NCI-H2081 treated with DMSO at 0.1 percent for 48 hours (cell line): ENCODE data around the gene IDI1.
"Not testable (repeated sequence)": the region's sequence is repeated elsewhere in the genome, so short reads cannot be mapped to it uniquely, and the experiment has no call there.

Source experiments
- DNase-seq: peaks from one replicate; lab custom pipeline; 2025; lab: John Stamatoyannopoulos, UW

The IDI1 gene

DNA sequence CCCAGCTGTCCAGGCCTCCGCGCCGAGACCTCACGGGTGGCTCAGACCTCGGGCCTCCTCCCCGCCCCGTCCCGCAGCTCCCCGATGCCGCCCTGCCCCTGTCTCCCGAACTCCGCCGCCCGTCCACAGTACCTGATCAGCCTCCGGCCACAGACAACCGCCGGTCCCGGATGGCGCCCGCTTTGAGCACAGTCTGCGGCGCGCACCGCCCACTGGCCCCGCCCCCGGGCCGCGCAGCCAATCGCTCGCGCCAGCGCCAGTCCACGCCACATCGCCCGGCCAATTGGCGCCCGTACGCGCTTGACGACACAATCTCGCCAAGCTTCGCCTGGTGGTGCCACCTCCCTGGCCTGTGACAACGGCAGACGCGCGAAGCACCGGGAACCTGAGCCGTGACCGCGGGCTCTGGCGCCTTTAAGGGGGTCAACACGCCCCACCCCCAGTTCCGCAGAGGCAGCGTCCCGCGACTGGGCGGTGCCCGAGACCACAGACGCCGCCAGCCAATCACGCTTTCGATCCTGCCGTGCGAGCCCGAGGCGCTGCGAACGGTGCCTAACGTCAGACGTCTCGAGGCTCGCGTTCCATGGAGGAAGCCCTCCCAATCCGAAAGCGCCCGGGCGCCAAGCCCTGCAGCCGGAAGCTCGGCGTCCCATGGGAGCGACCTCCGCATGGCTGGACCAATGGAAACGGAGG lies at the start of gene IDI1:
Gene IDI1, minus strand, starts transcription at position 388 of the 693 bp plus-strand sequence. Its CDS starts 116 bp downstream, at position 272.
- peak; percentile 77 for DNase-seq

DNA sequence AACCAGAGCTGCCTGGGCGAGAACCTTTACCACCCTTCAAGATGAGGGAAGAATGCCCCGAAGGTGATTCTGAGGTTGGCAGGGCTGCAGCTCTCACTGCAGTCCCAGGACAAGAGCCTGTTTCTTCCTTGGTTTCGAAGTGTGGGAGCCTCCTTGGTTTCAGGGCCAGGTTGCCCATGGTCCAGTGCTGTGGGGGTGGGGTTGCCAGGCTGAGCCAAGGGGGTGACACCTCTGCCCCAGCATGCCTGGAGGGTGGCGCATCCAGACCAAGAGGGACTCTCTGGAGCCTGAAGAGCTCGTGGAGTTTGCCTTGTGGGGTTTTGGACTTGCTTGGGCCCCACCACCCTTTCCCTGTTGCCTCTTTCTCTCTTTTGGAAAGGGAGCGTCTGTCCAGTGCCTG lies 48.5 kb upstream of the IDI1 start:
- no peak for DNase-seq

DNA sequence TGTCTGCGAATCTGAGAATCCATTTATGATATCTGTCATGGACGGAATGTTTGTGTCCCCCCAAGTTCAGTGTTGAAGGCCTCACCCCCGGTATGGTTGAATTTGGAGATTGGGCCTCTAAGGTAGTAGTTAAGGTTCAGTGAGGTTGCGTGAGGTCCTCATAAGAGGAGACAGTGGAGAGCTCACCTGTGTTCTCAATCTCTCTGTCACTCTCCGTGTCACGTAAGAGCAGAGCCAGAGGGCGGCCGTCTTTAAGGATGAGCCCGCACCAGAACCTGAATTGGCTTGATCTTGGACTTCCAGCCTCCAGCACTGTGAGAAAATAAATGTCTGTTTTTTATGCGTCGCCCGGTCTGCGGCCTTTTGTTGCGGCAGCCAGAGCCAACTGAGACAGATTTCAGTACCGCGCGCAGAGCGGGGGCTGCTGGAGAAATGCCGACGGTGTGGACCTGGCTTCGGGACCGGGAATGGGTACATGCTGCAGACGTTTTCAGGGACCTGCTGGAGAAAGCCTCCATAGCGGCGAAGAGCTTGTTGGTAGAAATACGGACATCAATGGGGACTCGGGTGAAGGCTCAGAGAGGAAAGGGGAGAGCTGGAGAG lies 47.5 kb upstream of the IDI1 start:
- DNase-seq = no peak

DNA sequence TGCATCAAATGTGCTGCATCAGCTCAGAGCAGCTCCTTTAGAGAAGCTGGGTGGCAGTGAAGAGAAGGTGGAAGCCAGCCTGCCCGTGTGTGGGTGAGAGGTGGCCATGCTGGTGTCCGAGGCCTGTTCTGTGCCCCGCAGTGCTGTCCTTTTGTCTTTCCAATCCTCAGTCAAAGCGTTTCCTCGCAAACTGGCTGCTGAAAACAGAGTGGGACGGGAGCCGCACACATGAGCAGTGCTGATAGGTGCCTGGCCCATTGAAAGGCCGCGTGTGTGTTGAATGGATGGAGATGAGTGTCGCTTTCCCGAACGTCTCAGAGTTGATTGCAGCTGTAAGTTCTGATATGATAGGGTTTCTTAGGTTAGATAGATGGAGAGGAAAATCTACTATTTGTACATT lies 46.6 kb upstream of the IDI1 start:
- DNase-seq = no peak

DNA sequence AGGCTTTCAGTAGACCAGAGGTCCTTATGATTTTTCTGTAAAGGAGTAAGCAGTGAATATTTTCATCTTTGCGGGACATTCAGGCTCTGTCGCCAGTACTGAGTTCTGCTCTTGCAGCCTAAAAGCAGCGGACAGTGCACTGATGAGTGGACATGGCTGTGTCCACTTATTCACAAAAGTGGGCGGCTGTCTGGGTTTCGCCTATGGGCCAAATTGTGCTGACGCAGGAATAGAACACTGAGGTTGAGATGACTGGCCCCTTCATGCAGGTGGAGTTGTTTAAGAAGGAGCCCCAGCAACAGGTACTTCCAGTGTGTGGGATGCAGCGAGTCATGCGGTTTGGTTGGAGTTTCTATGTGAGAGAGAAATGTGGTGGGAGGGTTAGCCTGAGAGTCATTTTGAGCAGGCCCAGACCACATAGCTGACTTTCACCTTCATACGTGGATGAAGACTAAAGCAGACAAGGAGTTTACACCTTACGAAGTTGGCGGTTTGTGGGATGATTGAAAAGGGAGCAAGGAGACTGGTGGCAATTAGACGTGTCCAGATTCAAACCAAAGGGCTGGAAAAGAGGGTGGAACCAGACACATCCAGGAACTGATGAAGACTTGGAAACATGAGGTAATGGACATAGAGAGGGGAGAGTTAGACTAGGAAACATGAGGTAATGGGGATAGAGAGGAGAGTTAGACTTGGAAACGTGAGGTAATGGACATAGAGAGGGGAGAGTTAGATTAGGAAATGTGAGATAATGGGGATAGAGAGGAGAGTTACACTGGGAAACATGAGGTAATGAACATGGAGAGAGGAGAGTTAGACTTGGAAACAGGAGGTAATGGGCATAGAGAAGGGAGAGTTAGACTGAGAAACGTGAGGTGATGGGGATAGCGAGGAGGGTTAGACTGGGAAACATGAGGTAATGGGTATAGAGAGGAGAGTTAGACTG lies 45.5 kb upstream of the IDI1 start:
- no peak for DNase-seq

DNA sequence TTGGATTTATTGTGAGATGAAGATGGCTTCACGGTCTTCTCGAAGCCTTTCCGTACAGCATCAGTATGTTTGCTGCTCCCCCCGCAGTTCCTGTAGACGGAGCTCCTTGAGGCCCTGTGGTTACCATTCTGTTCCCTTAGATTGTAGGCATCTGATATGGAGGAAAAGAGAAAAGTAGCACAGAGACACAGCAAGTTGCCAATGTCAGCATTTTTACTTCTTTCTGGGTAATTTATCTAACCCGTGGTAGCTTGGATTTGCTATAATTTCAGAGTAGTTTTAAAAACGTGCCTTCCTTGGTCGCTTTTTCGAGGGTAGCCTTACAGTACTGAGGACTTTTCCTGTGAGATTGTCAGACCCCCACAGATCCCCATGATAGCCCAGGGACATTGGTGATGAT lies 44.8 kb upstream of the IDI1 start:
- no peak for DNase-seq

DNA sequence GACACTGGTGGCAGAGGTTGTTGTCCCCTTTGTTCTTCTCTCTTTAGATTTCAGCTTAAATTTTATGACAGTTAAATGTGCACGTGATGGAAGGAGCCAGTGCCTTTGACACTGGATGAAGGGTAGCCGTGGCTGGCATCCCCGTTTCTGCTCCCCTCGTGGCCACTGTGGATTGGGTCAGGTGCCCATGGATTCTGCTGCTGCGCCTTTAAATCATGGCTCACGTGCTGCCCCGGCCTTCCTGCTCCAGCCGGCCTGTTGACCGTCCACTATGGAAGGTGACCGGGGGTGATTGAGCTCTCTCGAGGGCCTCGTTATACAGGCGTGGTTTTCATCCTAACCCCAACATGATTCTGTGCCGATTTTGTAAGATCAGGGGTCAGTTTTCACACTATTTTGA lies 41.8 kb upstream of the IDI1 start:
- no peak for DNase-seq

DNA sequence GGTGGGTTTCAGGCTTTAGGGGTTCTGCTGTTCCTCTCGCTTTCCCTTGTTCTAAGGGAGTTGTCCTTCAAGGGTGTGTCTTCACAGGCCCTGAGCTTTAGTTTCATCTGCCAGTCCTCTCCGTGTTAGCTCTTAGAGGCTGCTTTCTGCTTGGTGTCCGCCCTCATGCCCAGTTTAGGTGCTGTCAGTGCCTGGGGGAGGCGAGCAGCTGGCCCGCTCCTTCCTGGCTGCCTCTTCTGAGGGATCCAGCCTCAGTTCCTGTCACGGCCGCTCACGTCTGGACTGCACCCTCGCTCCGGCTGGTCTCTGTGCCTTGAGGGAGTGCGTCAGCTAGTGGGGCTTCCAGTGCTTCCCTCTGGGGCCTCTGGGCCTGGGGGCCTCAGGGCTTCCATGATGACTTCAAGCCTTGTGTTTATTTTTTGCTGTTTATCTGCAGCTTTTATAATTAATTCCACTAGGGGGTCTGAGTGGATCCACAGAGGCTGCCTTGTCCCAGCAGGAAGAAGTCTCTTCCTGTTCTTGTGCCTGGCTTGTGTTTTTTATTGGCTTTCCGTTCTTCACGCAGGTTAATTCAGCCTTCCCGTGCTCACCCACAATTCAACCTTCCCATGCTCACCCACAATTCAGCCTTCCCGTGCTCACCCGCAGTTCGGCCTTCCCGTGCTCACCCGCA lies 40.2 kb upstream of the IDI1 start:
- DNase-seq = no peak

DNA sequence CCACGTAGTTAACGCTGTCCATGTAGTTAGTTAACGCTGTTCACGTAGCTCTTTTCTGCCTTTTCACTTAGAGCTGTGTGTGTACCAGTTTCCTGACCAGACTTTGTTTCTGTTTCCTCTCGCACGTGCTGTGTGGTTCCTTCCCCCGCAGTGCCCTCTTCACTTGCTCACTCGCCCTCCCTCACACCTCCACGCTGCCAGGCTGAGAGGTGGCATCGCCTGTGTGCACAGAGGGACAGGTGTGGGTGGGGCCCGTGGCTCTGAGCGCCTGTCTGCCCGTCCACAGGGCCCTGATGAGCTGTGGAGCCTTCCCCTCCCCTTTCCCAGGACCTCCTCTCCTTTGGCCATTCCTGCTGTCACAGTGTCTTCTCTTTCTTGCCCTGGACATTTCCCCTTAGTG lies 37.9 kb upstream of the IDI1 start:
- no peak for DNase-seq

DNA sequence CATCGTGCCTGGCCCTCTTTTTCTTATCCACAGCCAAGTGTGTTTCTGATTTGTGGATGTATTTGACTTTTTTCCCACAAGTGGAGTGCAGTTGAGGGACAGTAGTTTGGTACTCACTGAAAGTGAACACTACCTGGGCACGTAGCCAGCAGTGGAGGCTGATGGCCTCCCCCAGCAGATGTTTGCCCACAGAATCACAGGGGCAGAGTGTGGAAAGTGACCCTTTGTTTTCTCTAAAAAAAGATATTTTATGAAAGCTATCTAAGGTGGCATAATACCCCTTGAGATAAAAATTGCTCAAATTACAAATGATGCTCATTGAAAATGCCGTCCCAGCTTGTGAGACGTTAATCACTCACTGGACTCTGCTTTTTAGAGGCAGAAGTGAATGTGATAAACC lies 36.3 kb upstream of the IDI1 start:
- DNase-seq = no peak

DNA sequence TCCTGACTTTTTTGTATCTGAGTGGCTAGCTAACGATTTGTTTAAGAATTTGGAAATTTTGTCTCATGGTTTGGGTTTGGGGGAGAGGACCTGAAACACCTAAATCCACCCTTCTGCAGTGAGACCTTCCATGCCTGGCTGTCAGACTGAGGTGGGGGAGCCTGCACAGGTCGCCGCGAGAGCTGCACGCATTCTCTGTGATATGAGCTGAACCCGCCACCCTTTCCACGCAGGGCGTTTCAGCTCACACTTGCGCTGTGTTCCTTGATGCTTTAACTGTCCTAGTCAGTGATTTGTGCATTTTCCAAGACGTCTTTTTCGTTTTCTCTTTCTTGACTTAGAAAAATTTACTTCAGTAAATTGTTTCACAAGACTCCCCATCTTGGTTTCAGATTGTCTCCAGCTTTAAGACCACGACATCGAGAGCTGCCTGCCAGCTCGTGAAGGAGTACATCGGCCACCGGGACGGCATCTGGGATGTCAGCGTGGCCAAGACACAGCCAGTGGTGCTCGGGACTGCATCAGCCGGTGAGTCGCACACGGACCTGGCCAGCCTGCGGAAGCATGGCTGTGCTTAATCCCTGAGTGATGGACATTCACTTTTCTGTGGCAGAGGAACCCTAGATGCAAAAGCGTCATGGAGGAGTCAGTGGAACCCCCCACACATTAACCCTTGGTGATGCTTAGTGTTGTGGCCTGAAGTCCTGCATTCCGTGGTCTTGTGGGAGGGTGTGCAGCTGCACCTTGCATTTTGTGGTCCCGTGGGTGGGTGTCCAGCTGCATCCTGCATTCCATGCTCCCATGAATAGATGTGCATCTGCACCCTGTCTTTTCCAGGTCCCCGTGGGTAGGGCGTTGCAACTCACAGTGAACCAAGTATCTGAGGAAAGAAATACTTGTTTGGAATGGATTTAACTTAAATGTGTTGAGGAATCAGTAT lies 35.4 kb upstream of the IDI1 start:
- DNase-seq = no peak

DNA sequence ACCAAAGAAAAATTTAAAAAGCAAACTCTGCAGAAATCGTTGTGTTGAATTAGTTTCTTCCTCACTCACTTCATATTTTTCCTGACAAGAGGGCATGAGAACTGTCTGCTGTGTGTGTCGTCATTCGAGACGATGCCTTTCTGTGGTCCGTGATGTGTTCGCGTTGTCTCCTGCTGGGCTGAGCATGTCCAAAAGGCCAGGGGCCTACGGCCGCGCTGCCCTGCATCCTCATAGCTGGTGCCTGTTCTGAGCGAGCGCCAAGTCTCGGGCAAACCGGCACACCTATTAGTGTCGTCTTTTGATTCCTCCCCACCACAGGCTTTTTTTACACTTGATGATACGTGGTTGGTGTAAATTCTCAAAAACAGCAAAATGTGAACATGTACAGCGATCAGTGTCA lies 34.7 kb upstream of the IDI1 start:
- no peak for DNase-seq

DNA sequence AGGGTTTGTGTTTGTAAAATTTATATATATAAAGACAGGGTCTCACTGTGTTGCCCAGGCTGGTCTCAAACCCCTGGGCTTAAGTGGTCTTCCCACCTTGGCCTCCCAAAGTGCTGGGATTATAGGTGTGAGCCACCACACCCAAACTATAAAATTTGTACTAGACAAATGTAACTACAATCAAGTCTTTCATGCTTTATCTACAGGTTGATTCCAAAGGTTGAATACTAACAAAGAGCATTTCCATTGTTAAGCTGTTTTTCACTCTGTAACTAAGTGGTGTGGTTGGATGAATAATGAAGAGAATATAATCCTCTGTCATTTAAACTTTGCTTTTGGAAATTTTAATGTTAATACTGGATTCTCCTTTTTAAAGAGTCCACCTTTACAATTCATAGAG lies 29.7 kb upstream of the IDI1 start:
- no peak for DNase-seq

DNA sequence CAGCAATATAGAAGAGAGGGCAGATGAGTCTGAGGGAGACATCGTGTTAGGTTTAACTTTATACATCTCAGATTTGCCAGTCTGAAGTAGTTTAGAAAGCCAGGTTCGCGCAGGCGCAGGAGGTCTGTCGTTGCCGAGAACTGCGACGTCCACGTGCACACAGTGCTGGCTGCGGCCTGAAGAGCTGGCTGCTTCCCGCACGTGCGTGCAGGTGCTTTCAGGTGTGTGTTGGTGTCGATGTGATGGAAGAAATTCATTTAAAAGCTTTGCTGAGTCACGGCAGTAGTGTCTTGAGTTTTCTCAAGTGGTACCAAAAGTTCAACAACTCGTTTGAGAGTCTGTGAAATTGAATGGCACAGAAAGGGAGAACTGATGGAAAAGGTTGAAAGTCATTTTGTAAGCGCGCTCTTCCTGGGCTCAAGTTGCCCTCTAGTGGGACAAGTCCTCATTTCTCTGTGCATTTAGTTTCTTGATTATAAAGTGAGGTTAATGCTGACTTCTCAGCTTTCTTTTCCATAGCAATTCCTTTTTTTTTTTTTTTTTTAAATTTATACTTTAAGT lies 25.9 kb upstream of the IDI1 start:
- DNase-seq = no peak

DNA sequence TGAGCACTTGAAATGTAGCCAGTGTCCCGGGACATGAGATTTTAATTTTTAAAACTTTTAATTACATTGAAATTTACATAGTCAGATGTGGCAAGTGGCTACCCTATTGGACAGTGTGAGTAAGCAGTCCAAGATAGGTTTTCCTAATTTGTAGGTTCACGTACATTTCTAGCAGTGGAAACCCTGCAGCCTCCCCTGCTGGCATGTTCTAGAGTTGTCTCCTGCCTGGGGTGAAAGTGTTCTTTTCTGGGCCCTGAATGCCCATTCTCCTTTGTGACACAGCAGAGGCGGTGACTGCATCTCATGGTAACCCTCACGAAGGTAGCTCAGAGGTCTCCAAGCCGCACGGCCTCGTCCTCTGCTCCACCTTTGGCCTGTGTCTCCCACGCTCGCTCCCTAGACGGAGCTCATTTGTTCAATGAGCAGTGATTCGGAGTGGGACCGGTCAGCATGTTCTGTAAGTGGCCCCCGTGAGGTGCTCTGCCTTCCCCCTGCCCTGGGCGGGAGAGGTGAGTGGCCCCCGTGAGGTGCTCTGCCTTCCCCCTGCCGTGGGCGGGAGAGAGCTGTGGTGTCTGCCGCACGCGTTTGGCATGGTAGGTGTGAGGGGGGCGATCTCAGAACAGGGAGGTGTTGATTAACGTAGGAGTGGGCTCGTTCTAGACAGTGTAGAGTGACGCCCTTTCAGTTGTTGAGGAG lies 25.3 kb upstream of the IDI1 start:
- DNase-seq = no peak

DNA sequence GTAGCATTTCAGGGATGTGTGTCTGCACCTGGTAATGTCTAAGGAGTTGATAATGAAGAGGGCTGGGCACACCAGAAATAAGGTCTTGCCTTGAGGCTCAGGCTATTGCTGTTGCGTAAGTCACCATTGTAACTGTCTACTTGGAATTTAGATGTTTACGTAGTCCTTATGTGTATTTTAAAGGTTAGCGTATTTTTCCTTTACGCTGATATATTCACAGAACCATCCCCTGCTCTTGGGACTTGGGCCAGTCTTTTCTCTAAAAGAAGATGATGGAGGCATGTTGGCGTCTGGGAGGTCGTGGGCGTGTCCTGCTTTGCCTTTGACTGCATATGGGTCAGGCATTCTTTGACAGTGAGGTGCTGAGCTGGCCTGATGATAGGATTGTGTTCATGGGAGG lies 22.0 kb upstream of the IDI1 start:
- no peak for DNase-seq

DNA sequence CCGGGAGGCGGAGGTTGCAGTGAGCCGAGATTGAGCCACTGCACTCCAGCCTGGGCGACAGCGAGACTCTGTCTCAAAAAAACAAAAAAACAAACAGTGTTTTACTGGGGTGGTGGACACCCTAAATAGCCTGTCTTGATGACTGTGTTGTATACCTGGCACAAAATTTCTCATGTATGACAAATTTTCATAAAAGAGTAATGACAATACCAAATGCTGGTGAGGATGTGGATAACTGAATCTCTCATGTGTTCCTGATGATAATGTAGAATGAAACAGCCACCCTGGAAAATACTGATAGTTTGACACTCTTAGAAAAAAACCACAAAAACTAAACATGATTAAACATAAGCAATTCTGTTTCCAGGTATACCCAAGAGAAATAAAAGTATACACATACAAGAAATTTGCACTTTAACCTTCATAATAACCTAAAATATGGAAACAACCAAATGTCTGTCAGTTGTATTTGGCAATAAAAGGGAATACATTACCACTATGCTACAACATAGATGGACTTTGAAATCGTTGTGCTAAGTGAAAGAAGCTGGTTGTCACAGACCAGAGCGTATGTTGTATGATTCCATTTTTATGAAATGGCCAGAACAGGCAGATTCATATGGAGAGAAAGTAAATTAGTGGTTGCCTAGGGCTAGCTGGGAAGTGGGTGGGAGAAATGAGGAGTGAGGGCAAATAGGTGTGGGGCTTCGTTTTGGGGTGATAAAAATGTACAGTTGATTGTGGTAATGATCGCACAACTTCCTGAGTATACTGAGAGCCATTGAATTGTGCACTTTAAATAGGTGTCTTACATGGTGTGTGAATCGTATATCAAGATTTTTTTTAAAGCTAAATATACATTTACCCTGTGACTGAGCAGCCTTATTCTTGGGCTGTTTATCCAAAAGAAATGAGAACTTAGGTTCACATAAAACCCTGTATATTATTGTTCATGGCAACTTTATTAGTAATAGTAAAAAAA lies 19.8 kb upstream of the IDI1 start:
- no peak for DNase-seq

DNA sequence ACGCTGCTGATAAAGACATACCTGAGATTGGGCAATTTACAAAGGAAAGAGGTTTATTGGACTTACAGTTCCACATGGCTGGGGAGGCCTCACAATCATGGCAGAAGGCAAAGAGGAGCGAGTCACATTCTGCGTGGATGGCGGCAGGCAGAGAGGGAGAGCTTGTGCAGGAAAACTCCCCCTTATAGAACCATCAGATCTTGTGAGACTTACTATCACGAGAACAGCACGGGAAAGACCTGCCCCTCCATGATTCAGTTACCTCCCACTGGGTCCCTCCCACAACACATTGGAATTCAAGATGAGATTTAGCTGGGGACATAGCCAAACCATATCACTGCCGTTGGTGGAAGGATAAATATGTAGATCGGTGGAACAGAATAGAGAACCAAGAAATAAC lies 17.8 kb upstream of the IDI1 start:
- DNase-seq = not testable (repeated sequence)

DNA sequence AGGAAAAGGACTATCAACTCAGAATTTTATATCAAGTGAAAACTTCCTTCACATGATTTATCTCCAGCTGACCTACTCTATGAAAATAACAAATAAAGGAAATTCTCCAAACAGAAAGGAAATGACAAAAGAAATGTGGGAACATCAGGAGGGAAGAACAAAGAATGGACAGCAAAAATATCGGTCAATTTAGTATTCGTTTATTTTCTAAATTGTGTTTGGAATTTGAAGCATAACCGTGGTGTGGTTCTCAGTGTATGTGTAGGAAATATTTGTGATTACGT lies 16.0 kb upstream of the IDI1 start:
- DNase-seq = no peak
